HG03280 (cell line): Measurements from ENCODE around the gene PPP3CA.
A peak's percentile ranks its signal among the peaks of the same experiment; 100 is the strongest.

Source experiments
- ATAC-seq: cut with Tn5 transposase; IDR thresholded peaks from one replicate; pipeline ENCODE4 v1.9.1; 2021; ENCODE audit warnings: mild to moderate bottlenecking, moderate library complexity; ENCODE audit not compliant: unreplicated experiment

Gene PPP3CA

GRCh38 chr4:101289306-101289705 is 58.0 kb downstream of the PPP3CA start:
- no peak for ATAC-seq

- ATAC-seq, result no peak
These were observed 58.8 kb downstream of the PPP3CA start for GRCh38 chr4:101288365-101289145.

- ATAC-seq, result no peak
These were observed 60.0 kb downstream of the PPP3CA start for GRCh38 chr4:101287324-101287723.

DNA sequence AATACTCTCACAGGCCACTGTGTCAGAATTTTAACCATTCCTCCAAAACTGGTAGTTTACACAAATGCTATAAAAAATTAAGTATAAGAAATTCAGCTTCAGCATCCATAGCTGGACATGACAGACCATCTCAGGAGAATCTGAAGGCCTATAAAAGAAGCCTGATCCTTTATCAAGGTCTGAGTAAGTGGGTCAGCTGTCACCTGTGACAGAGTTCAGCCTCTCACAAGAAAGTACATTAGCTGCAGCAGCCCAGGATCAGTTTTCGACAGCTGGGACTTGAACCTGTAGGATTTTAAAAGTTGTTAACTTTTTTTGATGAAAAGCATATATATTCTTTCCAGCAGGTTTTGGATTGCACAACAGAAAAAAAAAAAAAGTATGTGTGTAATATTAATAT is 60.7 kb downstream of the PPP3CA start:
- ATAC-seq, result no peak

GRCh38 chr4:101285985-101286384 is 61.3 kb downstream of the PPP3CA start:
- ATAC-seq, result no peak

GRCh38 chr4:101284546-101284945 is 62.8 kb downstream of the PPP3CA start:
- no peak for ATAC-seq

- no peak for ATAC-seq
These were observed 63.9 kb downstream of the PPP3CA start for GRCh38 chr4:101283434-101283833.

DNA sequence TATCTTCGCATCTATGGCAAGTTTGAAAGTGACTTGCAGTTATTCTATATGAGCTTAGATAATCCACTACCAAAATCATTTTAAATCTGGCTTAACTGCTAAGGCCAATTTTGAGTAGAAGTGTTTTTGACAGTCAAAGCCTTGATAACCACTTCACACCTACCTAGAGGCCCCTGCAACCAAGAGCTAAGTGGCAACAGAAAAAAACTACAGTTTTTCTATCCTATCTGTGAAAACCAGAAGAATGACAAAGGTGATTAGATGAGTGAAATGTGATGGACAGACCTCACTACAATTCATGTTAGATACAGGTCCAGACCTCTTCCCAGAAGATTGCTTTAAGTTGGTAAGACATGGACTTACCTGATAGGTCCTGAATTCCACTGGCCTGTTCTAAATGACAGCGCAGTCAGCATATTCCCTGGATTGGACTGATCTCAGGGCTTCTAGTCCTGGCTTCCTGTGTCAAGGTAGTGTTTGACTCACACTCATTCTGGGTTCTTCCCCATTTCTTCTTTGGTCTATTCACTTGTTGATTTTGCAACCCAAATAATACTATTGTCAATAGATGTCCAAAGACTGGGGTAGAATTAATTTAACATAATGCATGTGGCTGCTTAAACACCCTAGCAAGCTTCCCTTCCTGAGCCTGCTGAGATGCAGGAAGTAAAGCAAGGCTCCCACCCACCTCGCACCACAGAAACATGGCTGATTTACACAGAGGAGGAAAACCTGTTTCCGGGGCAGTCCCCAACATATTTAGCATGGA is 65.1 kb downstream of the PPP3CA start:
- ATAC-seq, result no peak

DNA sequence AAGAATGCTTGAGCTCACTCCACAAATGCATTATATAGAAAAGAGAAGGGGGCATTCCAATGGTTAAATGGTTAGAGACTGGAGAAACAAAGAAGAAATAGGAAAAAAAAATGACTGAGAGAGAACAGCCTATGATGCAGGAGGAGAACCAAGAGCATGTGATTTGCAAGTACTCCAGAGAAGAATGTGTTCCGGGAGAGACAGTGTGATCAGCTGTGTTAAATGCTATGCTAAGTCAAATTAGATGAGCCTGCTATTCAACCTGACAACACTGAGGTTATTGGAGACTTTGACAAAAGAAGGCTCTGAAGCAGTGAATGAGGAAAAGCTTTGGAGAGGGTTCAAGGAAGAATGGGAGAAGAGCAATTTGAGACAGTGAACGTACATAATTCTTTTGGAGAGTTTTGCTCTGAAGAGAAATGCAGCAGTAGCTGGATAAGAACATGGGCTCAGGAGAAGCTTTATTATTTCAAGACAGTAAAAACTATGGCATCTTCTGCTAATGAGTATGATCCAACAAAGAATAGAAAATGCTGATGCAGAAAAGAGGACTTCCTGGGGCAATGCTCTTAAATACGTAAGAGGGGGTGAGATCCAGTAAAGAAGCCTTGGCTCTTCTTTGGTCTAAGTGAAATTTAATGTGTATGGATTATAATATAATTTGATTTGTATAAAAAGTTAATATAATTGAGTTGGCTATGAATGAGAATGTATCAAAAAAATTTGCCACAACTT is 66.3 kb downstream of the PPP3CA start:
- ATAC-seq, result no peak

DNA sequence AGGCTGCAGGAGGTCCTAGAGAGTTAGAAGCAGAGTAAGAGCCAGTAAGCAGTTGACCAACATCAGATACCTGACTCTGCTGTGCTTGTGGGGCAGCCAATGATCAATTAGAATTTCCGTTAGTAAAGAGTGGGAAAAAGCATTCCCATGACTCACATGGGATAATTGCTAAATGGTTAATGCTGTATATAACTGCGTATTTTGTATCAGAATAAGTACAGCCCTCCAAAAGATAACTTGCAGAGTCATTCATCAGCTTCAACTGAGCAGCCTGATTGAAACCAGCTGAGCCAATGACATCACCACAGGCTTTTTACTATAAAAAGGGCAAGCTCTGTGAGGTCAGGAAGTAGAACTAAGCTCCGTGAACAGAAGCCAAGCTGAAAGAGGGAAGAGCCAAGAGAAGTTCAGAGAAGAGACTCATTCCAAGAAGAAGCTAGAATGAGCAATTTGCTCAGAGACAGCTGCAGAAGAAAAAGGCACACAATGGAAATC is 67.9 kb downstream of the PPP3CA start:
- ATAC-seq, result peak; percentile 70

- ATAC-seq, result no peak
These were observed 69.7 kb downstream of the PPP3CA start for GRCh38 chr4:101277671-101278070.

- ATAC-seq, result no peak
These were observed 70.7 kb downstream of the PPP3CA start for GRCh38 chr4:101276661-101277060.

DNA sequence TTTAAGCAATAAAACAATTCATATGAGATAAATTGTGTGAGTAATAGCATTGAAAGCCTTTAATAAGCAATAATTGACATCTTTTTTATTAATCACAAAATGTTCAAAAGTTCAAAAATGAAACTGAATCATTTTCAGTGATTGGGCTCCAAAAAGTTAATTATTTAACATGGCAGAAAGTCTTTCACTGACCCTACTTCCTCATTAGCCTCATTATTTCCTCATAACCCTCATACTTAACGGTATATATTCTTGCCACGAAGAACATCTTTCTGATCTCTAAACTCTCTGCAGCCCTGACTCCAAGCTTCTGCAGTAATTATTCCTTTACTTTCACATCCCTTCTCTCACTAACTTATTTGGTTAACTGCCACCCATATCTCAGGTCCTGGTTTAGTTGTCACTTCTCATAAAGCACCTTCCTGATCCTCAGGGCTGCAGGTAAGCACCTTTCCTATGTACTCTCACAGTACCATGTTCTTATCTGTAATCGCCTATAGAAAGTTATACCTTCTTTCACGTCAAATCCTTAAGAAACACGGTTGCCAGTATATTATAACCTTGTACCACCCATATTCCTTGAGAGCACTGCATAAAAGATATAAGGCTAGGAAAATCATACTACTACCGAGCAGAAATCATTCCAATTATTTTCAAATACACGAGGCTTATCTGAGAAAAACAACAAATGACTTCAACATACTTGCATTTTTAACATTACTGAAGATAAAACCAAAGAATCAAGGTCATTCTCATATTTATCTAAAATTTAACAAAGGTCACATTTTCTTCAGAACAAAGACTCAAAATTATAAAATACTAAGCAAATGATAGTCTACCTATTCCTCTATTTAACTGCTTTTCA is 72.2 kb downstream of the PPP3CA start:
- ATAC-seq, result no peak

GRCh38 chr4:101271516-101271915 is 75.8 kb downstream of the PPP3CA start:
- ATAC-seq, result no peak

DNA sequence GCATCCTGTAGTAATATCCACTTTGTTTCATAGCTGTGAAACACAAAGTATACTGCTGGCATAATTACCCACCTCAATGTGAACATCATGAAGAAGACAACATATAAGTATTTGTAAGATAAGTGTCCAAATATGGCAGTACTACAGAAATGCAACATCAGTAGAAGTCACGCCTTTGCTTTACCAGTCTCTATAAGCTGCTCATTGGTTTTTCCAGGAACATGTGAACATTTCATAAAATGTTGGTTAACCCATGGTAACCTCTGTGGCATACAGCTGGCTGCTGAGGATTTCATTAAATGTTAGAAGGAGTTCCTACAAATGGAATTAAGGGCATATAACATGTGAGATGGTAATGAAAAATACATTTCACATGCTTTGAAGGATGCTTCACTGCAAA is 77.6 kb downstream of the PPP3CA start:
- ATAC-seq, result no peak

DNA sequence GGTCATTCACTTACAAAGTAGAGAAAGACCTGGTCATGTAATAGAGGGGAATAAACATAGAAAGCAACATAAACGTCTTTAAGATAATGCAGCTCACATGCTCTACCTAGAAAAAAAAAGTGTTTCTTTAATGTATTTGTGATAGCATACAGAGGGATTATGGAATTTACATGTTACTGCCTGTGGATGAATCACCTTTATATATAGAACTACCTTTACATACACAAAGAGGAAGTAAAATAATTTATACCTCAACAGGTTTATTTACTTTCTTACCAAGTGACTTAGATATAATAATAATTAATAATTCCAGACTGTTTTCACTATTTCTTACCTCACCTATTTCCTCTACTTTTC is 81.5 kb downstream of the PPP3CA start:
- ATAC-seq, result no peak

GRCh38 chr4:101264993-101265815 is 82.1 kb downstream of the PPP3CA start:
- no peak for ATAC-seq

GRCh38 chr4:101264512-101264911 is 82.8 kb downstream of the PPP3CA start:
- ATAC-seq, result no peak

DNA sequence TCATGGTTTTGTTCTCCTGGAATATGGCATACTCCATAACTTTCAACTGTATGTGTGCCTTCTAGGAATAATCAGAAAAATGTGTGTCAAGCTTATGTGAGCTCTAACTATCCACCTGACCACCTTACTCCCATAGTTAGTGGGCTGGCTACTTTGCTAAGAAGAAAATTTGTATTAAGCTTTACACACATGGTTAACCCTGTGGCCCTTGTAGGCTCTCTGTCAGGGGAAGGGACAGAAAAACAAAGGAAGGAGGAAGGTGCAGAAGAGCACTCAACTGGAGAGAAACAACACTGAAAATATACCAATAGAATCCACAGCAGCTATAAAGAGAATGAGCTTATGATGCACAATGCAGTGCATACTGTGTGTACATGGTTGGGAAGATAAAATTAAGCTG is 84.6 kb downstream of the PPP3CA start:
- no peak for ATAC-seq

- ATAC-seq, result peak; percentile 90
These were observed 87.5 kb downstream of the PPP3CA start for GRCh38 chr4:101259876-101260275.
